Fibroblast of peridontal ligament (primary cell): ENCODE data around the gene MLLT11.

Experiments
- DNase-seq: peaks from one replicate; pipeline ENCODE4 v3.0.0-alpha.2; 2010; ENCODE audit errors: extremely low read depth

The MLLT11 gene

GRCh38 chr1:151056149-151056548 is 4.0 kb upstream of the MLLT11 start:
- no peak for DNase-seq

- DNase-seq, result peak; percentile 22
Measured at GRCh38 chr1:151058692-151059091, 1.5 kb upstream of the MLLT11 start.

- DNase-seq, result peak; percentile 65
Measured at GRCh38 chr1:151059109-151060006, 839 bp upstream of the MLLT11 start, which contains the start of gene CDC42SE1. CDC42SE1 (minus strand) TSS chr1:151059622; CDS start chr1:151055730, 3,892 bp downstream.

GRCh38 chr1:151060657-151061421 is 642 bp downstream of the MLLT11 start:
- peak; percentile 12 for DNase-seq

GRCh38 chr1:151061704-151062103 is 1.5 kb downstream of the MLLT11 start:
- peak; percentile 24 for DNase-seq

- DNase-seq, result peak; percentile 90
Measured at GRCh38 chr1:151062741-151063371, 2.7 kb downstream of the MLLT11 start.

GRCh38 chr1:151065089-151065645 is 5.0 kb downstream of the MLLT11 start:
- no peak for DNase-seq

GRCh38 chr1:151067185-151067584 is 7.0 kb downstream of the MLLT11 start:
- no peak for DNase-seq

- no peak for DNase-seq
Measured at GRCh38 chr1:151069103-151069486, 8.9 kb downstream of the MLLT11 start.

GRCh38 chr1:151070474-151071276 is 10.5 kb downstream of the MLLT11 start, which contains the start of gene GABPB2:
GABPB2 (plus strand) TSS chr1:151070761; CDS start chr1:151088190, 17,429 bp downstream.
- DNase-seq, result peak; percentile 99

- DNase-seq, result no peak
Measured at GRCh38 chr1:151072224-151072623, 12.0 kb downstream of the MLLT11 start.

- DNase-seq, result no peak
Measured at GRCh38 chr1:151085953-151086559, 25.9 kb downstream of the MLLT11 start.

- peak; percentile 19 for DNase-seq
Measured at GRCh38 chr1:151097426-151097825, 37.2 kb downstream of the MLLT11 start.

GRCh38 chr1:151098126-151098525 is 37.9 kb downstream of the MLLT11 start:
- DNase-seq, result no peak

GRCh38 chr1:151104630-151105029 is 44.4 kb downstream of the MLLT11 start:
- no peak for DNase-seq

- DNase-seq, result peak; percentile 35
Measured at GRCh38 chr1:151106894-151107293, 46.7 kb downstream of the MLLT11 start.

- DNase-seq, result no peak
Measured at GRCh38 chr1:151108331-151108730, 48.1 kb downstream of the MLLT11 start.

- DNase-seq, result no peak
Measured at GRCh38 chr1:151113877-151114276, 53.7 kb downstream of the MLLT11 start.
